ENCODE measurements around the gene TESMIN. TPM values are rescaled to one million over a fixed set of nuclear protein-coding genes. Genes with fewer than 3 reads are reported as not detected.

TESMIN gene
- polyA plus RNA-seq, 4 donors: 17.8 to 21.3 (median 19.5) TPM

GRCh38 chr11:68763181-68763721, 11.9 kb upstream of the TESMIN start:
- DNase-seq (ENCODE audit: low read depth in 4 of 4, low spot score in 3 of 4): no peak

DNA sequence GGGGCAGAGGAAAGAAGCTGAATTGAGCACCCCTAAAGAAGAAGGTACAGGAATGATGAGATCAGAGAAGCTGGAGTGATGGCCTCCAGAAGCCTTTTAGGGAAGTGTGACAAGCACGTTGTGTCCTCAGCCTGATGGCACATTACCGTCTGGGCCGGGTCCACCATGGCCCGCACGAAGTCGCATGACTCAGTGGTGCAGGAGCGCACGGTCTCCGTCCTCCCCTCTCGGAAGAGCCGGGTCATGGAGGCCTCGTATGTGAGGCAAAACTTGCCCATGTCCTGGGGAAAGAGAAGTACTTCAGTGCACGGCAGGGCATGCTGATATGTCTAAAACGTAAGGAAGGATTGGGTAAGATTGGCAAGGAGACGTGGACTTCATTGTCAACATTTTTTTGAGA, 11.2 kb upstream of the TESMIN start:
- DNase-seq (ENCODE audit: low read depth in 4 of 4, low spot score in 3 of 4): no peak

DNA sequence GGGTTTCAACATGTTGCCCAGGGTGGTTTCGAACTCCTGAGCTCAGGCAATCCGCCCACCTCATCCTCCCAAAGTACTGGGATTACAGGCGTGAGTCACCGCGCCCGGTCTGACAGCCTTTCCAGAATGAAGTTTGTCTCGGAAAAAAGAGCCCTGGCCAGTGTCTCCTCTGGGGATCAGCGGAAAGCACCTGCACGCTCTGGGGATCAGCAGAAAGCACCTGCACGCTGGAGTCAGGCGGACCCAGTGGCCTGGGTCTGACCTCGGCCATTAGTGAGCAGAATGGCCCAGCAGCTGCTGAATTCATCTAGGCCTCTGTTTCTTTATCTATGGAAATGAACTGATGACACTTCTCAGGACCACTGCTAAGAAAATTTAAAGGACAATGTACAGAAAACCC, 10.5 kb upstream of the TESMIN start:
- DNase-seq (ENCODE audit: low read depth in 4 of 4, low spot score in 3 of 4): no peak

DNA sequence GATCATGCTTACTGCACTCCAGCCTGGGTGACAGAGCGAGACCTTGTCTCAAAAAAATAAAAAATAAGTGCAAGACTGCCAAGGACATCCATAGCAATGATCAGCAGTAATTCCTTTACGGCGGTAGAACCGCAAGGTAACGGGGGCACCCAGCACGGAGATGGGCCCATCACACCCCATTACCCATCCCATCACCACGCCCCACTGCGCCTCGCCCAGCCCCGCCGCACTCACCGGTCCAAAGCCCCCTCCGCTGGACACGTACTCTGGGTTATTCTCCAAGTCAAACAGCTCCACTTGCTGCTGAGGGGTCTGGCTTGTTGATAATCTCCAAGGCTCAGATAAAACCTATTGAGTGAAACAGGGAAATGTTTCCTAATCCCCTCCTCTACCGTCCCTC, 8.7 kb upstream of the TESMIN start:
- no peak for DNase-seq (ENCODE audit: low read depth in 4 of 4, low spot score in 3 of 4)

DNA sequence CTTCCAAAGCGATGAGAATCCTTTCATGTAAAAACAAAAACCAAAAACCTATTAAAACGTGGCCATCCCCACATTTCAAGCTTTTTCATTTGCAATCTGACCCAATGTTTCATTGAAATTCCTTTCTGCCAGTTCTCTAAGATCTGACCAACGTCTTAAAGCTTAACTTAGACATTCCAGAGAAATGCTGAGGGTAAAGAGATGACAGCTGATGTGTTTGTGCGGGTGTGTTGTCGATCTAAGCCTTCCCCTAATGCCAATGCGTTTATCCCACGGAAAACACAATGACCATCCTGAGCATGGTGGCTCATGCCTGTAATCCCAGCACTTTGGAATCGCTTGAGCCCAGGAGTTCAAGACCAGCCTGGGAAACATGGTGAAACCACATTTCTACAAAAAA, 6.4 kb upstream of the TESMIN start:
- DNase-seq (ENCODE audit: low read depth in 4 of 4, low spot score in 3 of 4): no peak

- DNase-seq (ENCODE audit: low read depth in 4 of 4, low spot score in 3 of 4): no peak
Measured at GRCh38 chr11:68756171-68756766, 4.9 kb upstream of the TESMIN start.

DNA sequence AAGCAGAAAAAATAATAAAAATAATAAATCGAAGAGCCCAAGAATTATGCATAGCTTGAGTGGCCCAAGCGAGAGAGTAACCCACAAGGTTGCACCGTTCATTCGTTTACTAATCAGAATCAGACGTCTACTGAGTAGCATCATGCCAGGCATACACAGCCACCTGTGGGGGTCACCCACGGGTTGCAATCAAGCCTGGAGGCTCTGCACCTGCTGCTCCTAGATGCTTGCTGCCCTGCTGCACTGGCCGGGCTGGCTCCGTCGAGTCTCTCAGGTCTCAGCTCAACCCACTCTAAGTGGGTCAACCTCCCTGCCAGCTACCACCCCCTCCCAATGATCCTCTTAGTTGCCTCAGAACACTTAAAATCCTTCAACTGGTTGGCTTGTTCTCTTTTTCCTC, 2.0 kb upstream of the TESMIN start:
- DNase-seq (ENCODE audit: low read depth in 4 of 4, low spot score in 3 of 4): no peak

GRCh38 chr11:68751004-68751325, 355 bp downstream of the TESMIN start:
- DNase-seq (ENCODE audit: low read depth in 4 of 4, low spot score in 3 of 4): no peak

DNA sequence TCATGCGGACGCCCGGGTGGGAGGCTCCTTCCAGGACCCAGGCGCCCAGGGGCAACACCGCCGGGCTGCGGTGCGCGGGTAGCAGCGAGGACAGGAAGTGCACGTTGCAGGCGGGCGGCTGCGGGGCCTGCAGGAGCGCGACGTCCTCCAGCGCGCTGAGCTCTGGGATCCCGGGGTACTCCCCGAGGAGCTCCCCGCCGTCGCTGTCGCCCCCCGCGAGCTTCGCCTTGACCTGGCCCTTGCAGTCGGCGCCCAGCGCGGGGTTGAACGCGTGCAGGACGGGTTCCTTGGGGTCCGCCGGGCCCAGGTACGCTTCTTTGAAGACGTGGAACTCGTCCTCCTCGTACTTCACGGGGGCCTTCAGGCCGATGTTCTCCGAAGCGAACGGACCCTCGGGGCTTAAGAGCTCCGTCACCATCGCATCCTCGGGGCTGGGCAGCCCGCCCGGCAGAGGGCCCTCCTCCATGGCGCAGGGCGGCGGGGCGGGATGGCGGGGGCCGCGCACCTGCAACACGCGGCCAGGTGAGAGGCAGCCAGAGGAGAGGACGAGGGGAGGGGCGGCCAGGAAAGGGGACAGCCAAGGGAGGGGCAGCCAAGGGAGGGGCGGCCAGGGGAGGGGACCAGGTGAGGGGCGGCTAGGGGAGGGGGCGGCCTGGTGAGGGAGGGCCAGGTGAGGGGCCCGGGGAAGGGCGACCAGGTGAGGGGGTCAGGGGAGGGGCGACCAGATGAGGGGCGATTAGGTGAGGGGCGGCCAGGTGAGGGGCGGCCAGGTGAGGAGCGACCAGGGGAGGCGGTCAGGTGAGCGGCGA, 921 bp downstream of the TESMIN start:
- peak in 1 of 4 donors; percentile 25 for DNase-seq (ENCODE audit: low read depth in 4 of 4, low spot score in 3 of 4)

DNA sequence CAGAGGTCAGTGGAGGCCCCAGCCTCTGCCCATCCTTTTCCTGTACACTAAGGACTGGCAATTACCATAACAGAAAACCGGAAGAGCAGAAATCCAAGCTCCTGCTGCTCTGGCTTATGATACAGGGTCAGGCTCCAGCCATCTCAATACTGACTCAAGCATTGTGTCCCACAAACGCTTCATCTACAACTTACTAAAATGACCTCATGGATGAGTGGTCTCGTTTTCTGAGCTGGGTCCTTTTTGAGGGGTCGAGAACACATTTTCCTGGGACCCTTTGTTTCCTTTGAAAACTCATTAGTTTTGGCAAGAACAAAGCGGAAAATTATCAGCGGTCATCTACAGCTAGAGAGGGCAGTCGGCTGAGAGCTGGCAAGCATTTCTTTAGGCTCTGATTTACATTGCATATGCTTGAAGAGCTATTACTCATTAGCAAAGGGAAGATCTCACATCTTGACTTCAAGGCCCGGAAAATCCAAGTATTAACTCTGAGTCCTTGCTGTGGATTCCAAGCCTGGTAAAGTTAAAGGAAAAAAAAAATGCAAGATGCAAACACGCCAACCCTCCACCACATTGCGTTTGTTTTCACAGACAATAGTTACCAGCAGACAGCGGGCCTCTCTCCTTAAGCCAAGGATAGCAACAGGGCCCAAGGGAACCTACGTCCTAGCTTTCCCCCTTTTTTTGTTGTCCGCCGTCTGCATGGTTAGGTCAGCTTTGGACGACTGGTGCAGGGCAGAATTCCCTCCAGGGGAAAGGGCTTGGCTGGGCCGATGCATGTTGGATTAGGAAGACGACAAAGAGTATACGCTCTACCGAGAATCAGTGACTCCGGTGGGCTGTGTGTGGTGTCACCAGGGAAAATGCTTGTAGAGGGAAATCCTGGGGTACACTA, 1.8 kb downstream of the TESMIN start:
- peak in 1 of 4 donors; percentile 13 for DNase-seq (ENCODE audit: low read depth in 4 of 4, low spot score in 3 of 4)

DNA sequence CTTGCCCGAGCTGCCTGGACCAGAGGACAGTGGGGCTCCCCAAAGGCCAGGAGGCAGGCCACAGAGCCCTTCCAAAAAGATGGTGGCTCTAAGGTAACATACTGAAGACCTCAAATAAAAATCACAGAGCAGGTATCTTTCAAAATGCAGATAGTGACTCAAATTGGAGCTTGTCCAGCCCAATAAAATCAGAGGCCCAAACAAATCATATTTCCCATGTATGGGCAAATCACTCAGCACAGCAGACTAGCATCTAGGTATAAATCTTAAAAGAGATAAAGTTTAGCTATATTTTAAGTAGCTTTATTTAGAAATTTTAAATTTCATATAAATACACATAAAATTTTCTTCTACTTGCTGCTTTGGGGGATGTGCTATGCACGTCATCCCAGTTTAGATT, 3.3 kb downstream of the TESMIN start:
- DNase-seq (ENCODE audit: low read depth in 4 of 4, low spot score in 3 of 4): no peak

DNA sequence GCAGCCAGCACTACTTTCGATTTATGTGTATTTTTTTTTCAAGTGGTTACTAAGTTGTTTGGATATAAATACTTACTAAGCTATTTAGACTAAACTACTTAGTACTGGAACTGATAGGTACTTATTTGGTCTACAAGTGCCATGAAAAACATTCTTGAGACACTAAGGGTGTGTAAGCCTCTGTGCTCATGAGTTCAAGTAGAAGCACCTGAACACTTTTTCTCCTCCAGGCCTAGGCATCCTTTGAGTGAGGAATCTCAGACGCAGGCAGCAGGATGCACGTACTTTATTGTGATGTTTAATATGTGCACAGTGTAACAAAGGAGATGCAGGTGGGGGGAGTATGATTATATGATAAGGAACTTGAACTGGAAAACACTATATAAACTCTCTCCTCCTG, 7.8 kb downstream of the TESMIN start:
- DNase-seq (ENCODE audit: low read depth in 4 of 4, low spot score in 3 of 4): no peak

GRCh38 chr11:68741463-68741862, 9.9 kb downstream of the TESMIN start:
- DNase-seq (ENCODE audit: low read depth in 4 of 4, low spot score in 3 of 4): no peak

GRCh38 chr11:68735646-68736045, 15.7 kb downstream of the TESMIN start:
- DNase-seq (ENCODE audit: low read depth in 4 of 4, low spot score in 3 of 4): no peak

DNA sequence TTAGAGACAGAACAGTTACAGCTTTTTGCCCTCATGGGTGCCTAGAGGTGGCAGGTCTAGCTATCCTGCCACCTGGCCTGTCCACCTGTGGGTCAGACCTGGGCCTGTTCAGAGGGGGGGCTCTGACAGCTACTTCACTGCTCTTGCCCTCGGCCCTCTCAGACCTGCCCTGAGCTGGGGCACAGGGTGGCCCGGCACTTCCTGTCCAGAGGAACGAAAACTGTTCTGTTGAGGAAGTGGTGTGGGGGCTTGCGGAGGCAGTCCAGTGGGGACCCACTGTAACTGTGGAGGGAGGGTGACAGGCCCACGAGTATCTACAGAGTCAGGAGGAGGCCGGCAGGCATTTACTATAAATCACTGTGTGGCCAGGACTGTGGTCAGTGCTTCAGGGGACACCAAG, 16.2 kb downstream of the TESMIN start:
- DNase-seq (ENCODE audit: low read depth in 4 of 4, low spot score in 3 of 4): no peak

DNA sequence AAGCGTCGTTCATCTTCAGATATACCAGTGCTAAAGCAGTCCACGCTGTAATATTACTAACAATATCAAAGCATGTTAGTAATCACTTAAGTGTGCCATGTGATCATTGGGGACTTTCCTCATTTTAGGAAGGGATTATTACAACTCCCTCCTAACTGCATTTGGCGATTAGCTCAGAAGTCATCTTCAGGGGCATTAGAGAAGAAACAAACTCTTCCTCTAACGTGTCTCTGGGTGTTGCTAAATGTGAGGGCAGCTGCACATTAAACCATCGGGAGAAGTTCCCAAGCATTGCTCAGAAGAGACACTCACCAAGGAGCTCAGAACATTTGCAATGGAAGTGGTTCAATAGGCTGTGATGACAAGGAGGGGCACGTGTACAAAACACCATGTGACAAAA, 17.2 kb downstream of the TESMIN start:
- no peak for DNase-seq (ENCODE audit: low read depth in 4 of 4, low spot score in 3 of 4)

GRCh38 chr11:68727783-68728182, 23.5 kb downstream of the TESMIN start:
- DNase-seq (ENCODE audit: low read depth in 4 of 4, low spot score in 3 of 4): no peak

GRCh38 chr11:68724293-68724692, 27.0 kb downstream of the TESMIN start:
- no peak for DNase-seq (ENCODE audit: low read depth in 4 of 4, low spot score in 3 of 4)

GRCh38 chr11:68722143-68722542, 29.2 kb downstream of the TESMIN start:
- DNase-seq (ENCODE audit: low read depth in 4 of 4, low spot score in 3 of 4): no peak

DNA sequence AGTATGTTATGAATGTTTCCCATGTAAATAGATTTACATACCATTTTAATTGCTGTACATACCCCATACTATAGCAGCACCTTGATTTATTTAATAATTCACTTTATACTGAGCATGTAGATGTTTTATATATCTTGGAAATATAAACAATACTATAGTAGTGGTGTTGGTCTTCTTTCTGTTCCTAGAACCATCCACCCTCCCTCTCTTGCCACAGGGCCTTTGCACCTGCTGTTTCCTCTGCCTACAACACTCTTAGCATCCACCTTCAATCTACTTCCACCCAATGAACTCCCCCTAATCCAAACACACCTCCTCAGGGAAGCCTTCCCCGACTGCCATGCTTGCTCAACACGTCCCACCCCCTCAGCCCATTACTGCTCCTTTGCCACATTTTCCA, 30.2 kb downstream of the TESMIN start:
- no peak for DNase-seq (ENCODE audit: low read depth in 4 of 4, low spot score in 3 of 4)

DNA sequence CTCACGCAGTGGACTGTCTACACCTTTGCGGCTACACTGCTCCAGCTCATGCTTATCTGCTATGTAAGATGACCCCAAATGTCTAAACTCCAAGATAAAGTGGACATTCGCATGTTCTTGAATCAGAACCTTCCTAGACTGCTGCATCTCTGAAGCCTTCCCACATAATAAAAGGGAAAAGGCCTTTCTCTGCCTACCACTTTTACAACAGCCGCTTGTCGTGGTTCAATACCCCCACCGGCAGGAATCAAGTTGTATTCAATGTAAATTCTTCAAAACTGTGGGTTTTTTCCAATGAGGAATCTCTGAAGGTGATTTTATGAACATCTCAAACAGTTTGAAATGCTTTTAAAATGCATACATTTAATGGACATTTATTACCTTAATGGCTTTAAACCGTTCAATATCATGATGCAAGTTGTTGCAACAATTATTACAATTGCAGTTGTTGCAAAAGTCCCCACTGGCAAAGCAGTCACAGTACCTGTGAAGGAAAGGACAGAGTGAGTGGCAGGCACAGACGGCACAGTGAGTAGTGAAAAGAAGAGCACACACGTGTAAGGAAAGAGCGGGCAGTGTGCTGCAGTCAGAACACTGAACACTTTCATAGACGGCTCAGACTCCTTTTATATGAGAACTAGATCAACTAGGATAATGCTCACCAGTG, 35.7 kb downstream of the TESMIN start:
- DNase-seq (ENCODE audit: low read depth in 4 of 4, low spot score in 3 of 4): no peak

All from right renal pelvis (tissue), 4 donors.